Aorta (tissue), 5 donors: Measurements from ENCODE around the gene SRRM5. TPM values are rescaled to one million over a fixed set of nuclear protein-coding genes. Genes with fewer than 3 reads are reported as not detected.

Experiments used
- ATAC-seq: fragments of 200-7000 bp; cut with Tn5 transposase; one replicate; pipeline ENCODE4 v1.9.1; 2022; ENCODE audit warnings: moderate library complexity; ENCODE audit not compliant: low FRiP score
- DNase-seq, 2 donors: peaks; one replicate each; pipeline ENCODE4 v3.0.0-alpha.2; 2020
- H3K27ac ChIP-seq, 2 donors: one replicate each; pipeline ENCODE4 v1.5.1; 2013; ENCODE audit warnings: low read length in 2 of 2, mild to moderate bottlenecking in 2 of 2, moderate library complexity in 2 of 2, control low read depth in 1 of 2, inconsistent platforms in 1 of 2, low read depth in 1 of 2
- H3K27me3 ChIP-seq, 2 donors: one replicate each; pipeline ENCODE4 v1.6.1; 2013; ENCODE audit warnings: control low read depth in 1 of 2, low read length in 1 of 2, mild to moderate bottlenecking in 1 of 2, moderate library complexity in 1 of 2; ENCODE audit not compliant: insufficient read depth in 2 of 2, control insufficient read depth in 1 of 2
- H3K36me3 ChIP-seq, 2 donors: one replicate each; pipeline ENCODE4 v1.6.1; 2013; ENCODE audit warnings: control low read depth in 1 of 2, low read length in 1 of 2, mild to moderate bottlenecking in 1 of 2; ENCODE audit not compliant: insufficient read depth in 2 of 2, control insufficient read depth in 1 of 2
- H3K4me1 ChIP-seq, 2 donors: one replicate each; pipeline ENCODE4 v1.6.1; 2013; ENCODE audit warnings: low read length in 2 of 2, control low read depth in 1 of 2, mild to moderate bottlenecking in 1 of 2, moderate library complexity in 1 of 2; ENCODE audit not compliant: insufficient read depth in 2 of 2, control insufficient read depth in 1 of 2
- H3K4me3 ChIP-seq, 2 donors: one replicate each; pipeline ENCODE4 v1.5.1; 2013; ENCODE audit warnings: low read length in 2 of 2, control low read depth in 1 of 2, mild to moderate bottlenecking in 1 of 2
- H3K9me3 ChIP-seq: one replicate; pipeline ENCODE4 v1.6.1; 2013; ENCODE audit warnings: mild to moderate bottlenecking, low read length; ENCODE audit not compliant: control insufficient read depth
- WGBS, 2 donors: extraction: QIAGEN DNeasy Blood & Tissue Kit; methylation state at CpG; one replicate each; pipeline ENCODE4 v1.1.7; 2013; 5-methylcytosine and 5-hydroxymethylcytosine counted together
- intact Hi-C, 2 donors: fragments of 100-400 bp; cut with DNase I; formaldehyde crosslinking; loops; one replicate each; pipeline versions ENCODE4 v1.14.2 to v1.15.0; 2022
- polyA plus RNA-seq, 2 donors: library from polyadenylated mRNA; stranded (reverse); fragments of 200-250 nt; gene quantifications; one replicate each; pipeline ENCODE4 v1.2.3, GENCODE V29; 2013
- total RNA-seq, 2 donors: library from RNA; stranded (reverse); fragmentation: NEBNext Ultra II Directional; extraction: Animal tissue kit (Norgen Biotek cat#: 25700); gene quantifications; one replicate each; pipeline ENCODE4 v1.2.1, GENCODE V29; 2021
- donor health status: healthy with polysubstance abuse.
- donor health status: Bipolar disorder and iron deficiency.
- donor health status: DM: no; HTN: no; CAD: no.
- donor health status: DM: no; HTN: no; CAD: no.
- donor health status: DM: yes; HTN: yes; CAD: no.

The SRRM5 gene
- total and polyA plus RNA-seq, 4 donors, result 0.51 to 0.69 (median 0.52) TPM; not detected in 1

GRCh38 chr19:43638214-43638994 is 26.5 kb downstream of the SRRM5 start:
- Histone ChIP-seq H3K27ac (no peak overlapping the region), H3K36me3 (no peaks in the 10 kb centered on the region), H3K27me3 (no peaks in the 10 kb centered on the region), H3K4me3 (no peak overlapping the region), H3K4me1 (no peaks in the 10 kb centered on the region), H3K9me3 (no peaks in the 10 kb centered on the region)
- ATAC-seq, result no peak
- intact Hi-C loops, result no loop called here
- DNase-seq, result no peak
- 78 to 84% methylated on average over 13 of the region's 13 CpGs for WGBS, 2 donors

- ATAC-seq (no peak), DNase-seq (no peak)
- intact Hi-C loops, result no loop called here
- Histone ChIP-seq H3K4me3 (peak overlapping the region; percentile 46 to 63), H3K9me3 (no peaks in the 10 kb centered on the region), H3K4me1 (no peaks in the 10 kb centered on the region), H3K27me3 (no peaks in the 10 kb centered on the region), H3K27ac (no peak overlapping the region), H3K36me3 (no peaks in the 10 kb centered on the region)
- 15 to 29% methylated on average over 7 to 18 of the region's 18 CpGs for WGBS, 2 donors
Observed at GRCh38 chr19:43638995-43639518, 27.2 kb downstream of the SRRM5 start.

- Histone ChIP-seq H3K36me3 (no peaks in the 10 kb centered on the region), H3K4me3 (peak within 1 kb of the TSS; percentile 46 to 63), H3K4me1 (no peaks in the 10 kb centered on the region), H3K27me3 (no peaks in the 10 kb centered on the region), H3K27ac (no peak within 1 kb of the TSS), H3K9me3 (no peaks in the 10 kb centered on the region)
- intact Hi-C loops, result no loop called here
- DNase-seq (peak in 1 of 2 donors; percentile 79), ATAC-seq (peak; percentile 34)
- WGBS, 2 donors, result 1% methylated on average over 40 to 110 of the region's 110 CpGs
Observed at GRCh38 chr19:43639519-43640423, 27.9 kb downstream of the SRRM5 start, which contains the start of gene CADM4. Gene CADM4 (minus strand): TSS chr19:43639850. CDS start chr19:43639790, 60 bp downstream.

GRCh38 chr19:43640424-43640757 is 28.5 kb downstream of the SRRM5 start:
- ATAC-seq (no peak), DNase-seq (no peak)
- no peaks in the 10 kb centered on the region for H3K4me1 ChIP-seq
- no peak overlapping the region for H3K4me3 ChIP-seq
- WGBS, 2 donors, result 4 to 7% methylated on average over 5 to 9 of the region's 9 CpGs
- H3K36me3 ChIP-seq, result no peaks in the 10 kb centered on the region
- H3K9me3 ChIP-seq, result no peaks in the 10 kb centered on the region
- intact Hi-C loops, result no loop called here
- H3K27me3 ChIP-seq, result no peaks in the 10 kb centered on the region
- H3K27ac ChIP-seq, result no peak overlapping the region

DNA sequence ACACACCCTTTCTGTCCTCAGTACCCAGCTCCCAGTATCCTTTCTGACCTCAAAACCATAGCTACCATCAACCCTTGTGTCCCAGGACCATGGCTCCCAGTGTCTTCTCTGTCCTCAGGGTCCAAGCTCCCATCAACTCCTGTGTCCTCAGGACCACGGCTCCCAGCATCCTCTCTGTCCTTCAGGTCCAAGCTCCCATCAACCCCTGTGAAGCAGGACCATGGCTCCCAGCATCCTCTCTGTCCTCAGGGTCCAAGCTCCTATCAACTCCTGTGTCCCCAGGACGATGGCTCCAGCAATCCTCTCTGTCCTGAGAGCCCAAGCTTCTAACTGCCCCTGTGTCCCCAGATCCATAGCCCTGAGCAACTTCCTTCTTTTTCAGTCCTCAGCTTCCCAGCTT is 29.4 kb downstream of the SRRM5 start:
- intact Hi-C loops, result no loop called here
- WGBS, 2 donors, result 68 to 69% methylated on average over 2 of the region's 2 CpGs
- Histone ChIP-seq H3K36me3 (no peaks in the 10 kb centered on the region), H3K4me1 (no peaks in the 10 kb centered on the region), H3K27ac (no peak overlapping the region), H3K9me3 (peaks cover 2% of the 10 kb centered on the region), H3K4me3 (no peak overlapping the region), H3K27me3 (no peaks in the 10 kb centered on the region)
- no peak for DNase-seq
- ATAC-seq, result no peak

DNA sequence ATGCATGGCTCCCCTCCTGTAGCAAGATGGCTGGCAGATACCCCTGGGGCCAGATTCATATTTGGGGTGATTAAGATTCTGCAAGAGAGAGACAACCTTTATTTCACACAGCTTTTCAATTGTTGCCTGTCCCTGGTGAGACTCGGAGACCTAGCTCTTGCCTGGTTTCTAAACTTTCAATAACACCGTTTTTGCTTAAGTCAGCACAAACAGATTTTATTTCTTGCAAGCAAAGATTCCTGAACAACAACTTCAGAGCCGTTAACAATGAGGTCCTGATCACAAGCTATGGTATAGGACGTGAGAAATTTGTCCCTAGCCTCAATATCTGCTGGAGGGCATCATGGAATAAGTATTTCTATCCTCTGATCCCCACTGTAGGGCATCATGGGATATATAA is 30.6 kb downstream of the SRRM5 start:
- H3K36me3 ChIP-seq, result no peaks in the 10 kb centered on the region
- no peaks in the 10 kb centered on the region for H3K27me3 ChIP-seq
- DNase-seq, result no peak
- 54 to 75% methylated on average over 4 of the region's 4 CpGs for WGBS, 2 donors
- no peak for ATAC-seq
- no peak overlapping the region for H3K4me3 ChIP-seq
- no peaks in the 10 kb centered on the region for H3K4me1 ChIP-seq
- peaks cover 2% of the 10 kb centered on the region for H3K9me3 ChIP-seq
- H3K27ac ChIP-seq, result no peak overlapping the region
- intact Hi-C loops, result no loop called here

GRCh38 chr19:43643326-43643725 is 31.4 kb downstream of the SRRM5 start:
- Histone ChIP-seq H3K36me3 (no peaks in the 10 kb centered on the region), H3K27me3 (no peaks in the 10 kb centered on the region), H3K27ac (no peak overlapping the region), H3K9me3 (peaks cover 2% of the 10 kb centered on the region), H3K4me3 (no peak overlapping the region), H3K4me1 (no peaks in the 10 kb centered on the region)
- no peak for DNase-seq
- WGBS, 2 donors, result 61 to 65% methylated on average over 3 of the region's 3 CpGs
- no peak for ATAC-seq
- intact Hi-C loops, result no loop called here

- Histone ChIP-seq H3K9me3 (peaks cover 2% of the 10 kb centered on the region), H3K27me3 (no peaks in the 10 kb centered on the region), H3K36me3 (peaks cover 0 to 2% of the 10 kb centered on the region in 2 donors), H3K27ac (no peak overlapping the region), H3K4me1 (no peaks in the 10 kb centered on the region), H3K4me3 (no peak overlapping the region)
- 84 to 86% methylated on average over 13 of the region's 13 CpGs for WGBS, 2 donors
- intact Hi-C loops, result no loop called here
- no peak for DNase-seq
- no peak for ATAC-seq
Observed at GRCh38 chr19:43644181-43644580, 32.3 kb downstream of the SRRM5 start.
